Adrenal gland (tissue), 5 donors: ENCODE results near the gene PLPPR2.

Experiments used
- POLR2A ChIP-seq, 2 donors: fragments of 450-650 bp; IDR thresholded peaks; one replicate each; pipeline ENCODE4 v1.6.1; 2017; ENCODE audit warnings: antibody characterized with exemption in 2 of 2, mild to moderate bottlenecking in 2 of 2, moderate library complexity in 1 of 2
- TF ChIP-seq, protein P1 (sequence below), 6 experiments: fragments of 450-650 bp in 4 of 6; fragments of 200-600 bp in 2 of 6; sonication (generic) in 1 of 6; IDR thresholded peaks; 1 replicate in 5 of 6; 2 replicates in 1 of 6; pipeline versions ENCODE4 v1.5.1 to v1.8.0; 2016 to 2021; ENCODE audit warnings: antibody characterized with exemption in 6 of 6, mild to moderate bottlenecking in 2 of 6, moderate library complexity in 1 of 6
- donor health status: DM: no; HTN: no; CAD: no.

DNA sequence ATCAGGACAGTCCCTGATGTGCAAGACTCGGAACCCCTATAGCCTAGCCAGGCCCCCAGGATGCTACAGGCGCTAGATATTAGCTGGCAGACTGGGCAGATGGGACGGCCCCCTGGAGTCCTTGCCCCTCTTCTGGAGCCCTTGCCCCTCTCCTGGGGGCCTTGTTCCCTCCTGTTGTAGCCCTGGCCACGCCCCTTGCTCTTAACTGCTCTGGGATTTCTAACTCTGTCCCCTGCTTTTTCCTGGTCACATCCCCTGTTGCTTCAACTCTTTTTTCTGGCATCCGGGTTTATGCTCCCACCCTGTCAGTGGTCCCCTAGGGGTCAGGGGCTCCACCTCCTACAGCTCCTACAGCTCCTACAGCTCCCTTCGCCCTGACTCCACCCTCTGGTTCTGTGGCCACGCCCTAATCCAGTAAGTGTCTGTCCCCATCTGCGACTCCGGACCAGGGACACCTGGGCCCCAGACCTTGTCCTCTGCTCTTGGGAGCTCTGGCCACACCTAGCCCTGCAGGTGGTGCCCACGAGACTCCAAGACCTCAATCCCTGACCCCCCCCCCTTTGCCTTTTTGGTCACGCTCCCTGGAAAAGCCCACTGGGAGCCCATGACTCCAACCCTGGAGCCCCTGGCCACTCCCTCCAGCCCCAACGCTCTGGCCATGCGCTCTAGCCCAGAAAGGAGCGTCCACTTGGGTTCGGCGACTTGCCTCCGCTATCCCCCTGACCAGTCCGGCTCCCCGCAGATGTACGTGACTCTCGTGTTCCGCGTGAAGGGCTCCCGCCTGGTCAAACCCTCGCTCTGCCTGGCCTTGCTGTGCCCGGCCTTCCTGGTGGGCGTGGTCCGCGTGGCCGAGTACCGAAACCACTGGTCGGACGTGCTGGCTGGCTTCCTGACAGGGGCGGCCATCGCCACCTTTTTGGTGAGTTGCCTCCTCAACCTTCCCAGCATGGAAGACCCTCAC is 6.8 kb downstream of the PLPPR2 start:
- TF ChIP-seq, protein P1, sequence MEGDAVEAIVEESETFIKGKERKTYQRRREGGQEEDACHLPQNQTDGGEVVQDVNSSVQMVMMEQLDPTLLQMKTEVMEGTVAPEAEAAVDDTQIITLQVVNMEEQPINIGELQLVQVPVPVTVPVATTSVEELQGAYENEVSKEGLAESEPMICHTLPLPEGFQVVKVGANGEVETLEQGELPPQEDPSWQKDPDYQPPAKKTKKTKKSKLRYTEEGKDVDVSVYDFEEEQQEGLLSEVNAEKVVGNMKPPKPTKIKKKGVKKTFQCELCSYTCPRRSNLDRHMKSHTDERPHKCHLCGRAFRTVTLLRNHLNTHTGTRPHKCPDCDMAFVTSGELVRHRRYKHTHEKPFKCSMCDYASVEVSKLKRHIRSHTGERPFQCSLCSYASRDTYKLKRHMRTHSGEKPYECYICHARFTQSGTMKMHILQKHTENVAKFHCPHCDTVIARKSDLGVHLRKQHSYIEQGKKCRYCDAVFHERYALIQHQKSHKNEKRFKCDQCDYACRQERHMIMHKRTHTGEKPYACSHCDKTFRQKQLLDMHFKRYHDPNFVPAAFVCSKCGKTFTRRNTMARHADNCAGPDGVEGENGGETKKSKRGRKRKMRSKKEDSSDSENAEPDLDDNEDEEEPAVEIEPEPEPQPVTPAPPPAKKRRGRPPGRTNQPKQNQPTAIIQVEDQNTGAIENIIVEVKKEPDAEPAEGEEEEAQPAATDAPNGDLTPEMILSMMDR (IDR thresholded peaks at IDR 0.05), result no peak
- no peak for TF ChIP-seq POLR2A (IDR thresholded peaks at IDR 0.05)
